Liver (tissue), 9 donors: ENCODE data around the gene COL5A1. TPM values are rescaled to one million over a fixed set of nuclear protein-coding genes. Genes with fewer than 3 reads are reported as not detected.

ENCODE experiments used
- DNase-seq: peaks from one replicate; pipeline ENCODE4 v3.0.0-alpha.2; 2017; ENCODE audit warnings: low spot score
- H3K27ac ChIP-seq, 2 donors: one replicate each; pipeline ENCODE4 v1.7.0; 2013; ENCODE audit warnings: inconsistent platforms in 2 of 2, low read length in 2 of 2, control low read depth in 1 of 2, low read depth in 1 of 2, mild to moderate bottlenecking in 1 of 2
- H3K27me3 ChIP-seq, 4 donors: one replicate each; pipeline versions ENCODE4 v1.6.1 to v1.7.0; 2013; ENCODE audit warnings: low read length in 3 of 4, inconsistent platforms in 1 of 4, mild to moderate bottlenecking in 1 of 4, moderate library complexity in 1 of 4; ENCODE audit not compliant: control insufficient read depth in 4 of 4, insufficient read depth in 4 of 4
- H3K36me3 ChIP-seq, 4 donors: one replicate each; pipeline versions ENCODE4 v1.6.1 to v1.7.0; 2013; ENCODE audit warnings: low read length in 3 of 4, mild to moderate bottlenecking in 3 of 4, low read depth in 1 of 4, moderate library complexity in 1 of 4; ENCODE audit not compliant: control insufficient read depth in 4 of 4, insufficient read depth in 3 of 4
- H3K4me1 ChIP-seq, 4 donors: one replicate each; pipeline versions ENCODE4 v1.6.1 to v1.7.0; 2013; ENCODE audit warnings: low read length in 3 of 4, mild to moderate bottlenecking in 3 of 4, moderate library complexity in 1 of 4; ENCODE audit not compliant: control insufficient read depth in 4 of 4, insufficient read depth in 4 of 4
- H3K4me3 ChIP-seq, 3 donors: one replicate each; pipeline versions ENCODE4 v1.6.1 to v1.7.0; 2013; ENCODE audit warnings: low read length in 3 of 3, control low read depth in 1 of 3, low read depth in 1 of 3, mild to moderate bottlenecking in 1 of 3
- H3K9ac ChIP-seq, 2 donors: one replicate each; pipeline ENCODE4 v1.7.0; 2013; ENCODE audit warnings: low read length in 2 of 2, mild to moderate bottlenecking in 2 of 2, moderate library complexity in 2 of 2, control low read depth in 1 of 2, low read depth in 1 of 2
- H3K9me3 ChIP-seq, 4 donors: one replicate each; pipeline versions ENCODE4 v1.6.1 to v1.7.0; 2013; ENCODE audit warnings: low read length in 3 of 4; ENCODE audit not compliant: control insufficient read depth in 4 of 4
- EGR1 ChIP-seq, 2 donors: IDR thresholded peaks; 2 replicates each; pipeline ENCODE4 v1.6.1; 2016 to 2018; ENCODE audit warnings: antibody characterized with exemption in 2 of 2, low read depth in 2 of 2
- FOXA1 ChIP-seq: IDR thresholded peaks from 2 replicates; pipeline ENCODE4 v1.6.1; 2016; ENCODE audit warnings: antibody characterized with exemption
- FOXA2 ChIP-seq: IDR thresholded peaks from 2 replicates; pipeline ENCODE4 v1.6.1; 2016; ENCODE audit warnings: antibody characterized with exemption
- GABPA ChIP-seq, 2 donors: IDR thresholded peaks in 1 of 2; conservative IDR thresholded peaks in 1 of 2; 2 replicates each; pipeline ENCODE4 v1.6.1; 2016; ENCODE audit warnings: antibody characterized with exemption in 2 of 2, mild to moderate bottlenecking in 1 of 2, moderate library complexity in 1 of 2
- HNF4A ChIP-seq, 2 donors: conservative IDR thresholded peaks; 2 replicates each; pipeline ENCODE4 v1.6.1; 2016; ENCODE audit warnings: antibody characterized with exemption in 2 of 2, mild to moderate bottlenecking in 2 of 2
- HNF4G ChIP-seq: IDR thresholded peaks from 2 replicates; pipeline ENCODE4 v1.6.1; 2016; ENCODE audit warnings: antibody characterized with exemption
- NR2F2 ChIP-seq: IDR thresholded peaks from 2 replicates; pipeline ENCODE4 v1.6.1; 2016; ENCODE audit warnings: antibody characterized with exemption
- RAD21 ChIP-seq, 2 donors: IDR thresholded peaks; 2 replicates each; pipeline ENCODE4 v1.6.1; 2016; ENCODE audit warnings: antibody characterized with exemption in 2 of 2, mild to moderate bottlenecking in 2 of 2
- REST ChIP-seq: IDR thresholded peaks from 2 replicates; pipeline ENCODE4 v1.6.1; 2016; ENCODE audit warnings: antibody characterized with exemption, mild to moderate bottlenecking
- RXRA ChIP-seq, 2 donors: IDR thresholded peaks; 2 replicates each; pipeline ENCODE4 v1.6.1; 2017 to 2018; ENCODE audit warnings: antibody characterized with exemption in 2 of 2, mild to moderate bottlenecking in 1 of 2
- SP1 ChIP-seq: IDR thresholded peaks from 2 replicates; pipeline ENCODE4 v1.6.1; 2018; ENCODE audit warnings: antibody characterized with exemption, mild to moderate bottlenecking
- TAF1 ChIP-seq: conservative IDR thresholded peaks from 2 replicates; pipeline ENCODE4 v1.6.1; 2016; ENCODE audit warnings: antibody characterized with exemption, mild to moderate bottlenecking
- YY1 ChIP-seq: IDR thresholded peaks from 2 replicates; pipeline ENCODE4 v1.6.1; 2016; ENCODE audit warnings: antibody characterized with exemption, mild to moderate bottlenecking
- ZBTB33 ChIP-seq: IDR thresholded peaks from 2 replicates; pipeline ENCODE4 v1.6.1; 2016; ENCODE audit warnings: antibody characterized with exemption
- WGBS: extraction: QIAGEN DNeasy Blood & Tissue Kit; methylation state at CpG from one replicate; pipeline ENCODE4 v1.1.7; 2013; 5-methylcytosine and 5-hydroxymethylcytosine counted together
- polyA plus RNA-seq, 2 donors: library from polyadenylated mRNA; stranded (reverse) in 1 of 2; unstranded in 1 of 2; fragments of 200-250 nt in 1 of 2; fragments of >200 nt in 1 of 2; fragmentation: Nextera tagmentation in 1 of 2; extraction: Ambion mirVana in 1 of 2; gene quantifications; one replicate each; pipeline versions ENCODE4 v1.2.1 to v1.2.3, GENCODE V29; 2013 to 2015
- total RNA-seq, 2 donors: library from RNA; depleted of rRNA; stranded (reverse); fragments of >200 nt; gene quantifications; one replicate each; pipeline ENCODE4 v1.2.3, GENCODE V29; 2014
- TF ChIP-seq, protein P1 (sequence below): IDR thresholded peaks from 2 replicates; pipeline ENCODE4 v1.6.1; 2016; ENCODE audit warnings: antibody characterized with exemption
- TF ChIP-seq, protein P2 (sequence below): IDR thresholded peaks from 2 replicates; pipeline ENCODE4 v1.6.1; 2016; ENCODE audit warnings: antibody characterized with exemption
- donor health status: healthy.
- donor health status: healthy.
- donor health status: healthy.
- donor health status: healthy.
- donor health status: healthy.

COL5A1 gene
- total and polyA plus RNA-seq, 4 donors: 0.67 to 15.6 (median 11.2) TPM

- Histone ChIP-seq H3K36me3 (no peaks in the 10 kb centered on the region), H3K9ac (no peak overlapping the region), H3K4me3 (no peak overlapping the region), H3K9me3 (peaks cover 3 to 8% (median 7%) of the 10 kb centered on the region in 4 donors), H3K4me1 (no peaks in the 10 kb centered on the region), H3K27me3 (peaks cover 0 to 3% (median 0%) of the 10 kb centered on the region in 4 donors), H3K27ac (peak overlapping the region in 1 of 2 donors; percentile 20)
- DNase-seq: no peak
- TF ChIP-seq RXRA (IDR thresholded peaks at IDR 0.05) (no peak), TAF1 (no peak), HNF4G (no peak), NR2F2 (no peak), SP1 (no peak), GABPA (IDR thresholded peaks at IDR 0.05 in 1 of 2, conservative IDR thresholded peaks at IDR 0.05 in 1 of 2) (no peak), ZBTB33 (no peak), RAD21 (IDR thresholded peaks at IDR 0.05) (no peak), YY1 (no peak), FOXA2 (no peak)
- TF ChIP-seq, protein P1, sequence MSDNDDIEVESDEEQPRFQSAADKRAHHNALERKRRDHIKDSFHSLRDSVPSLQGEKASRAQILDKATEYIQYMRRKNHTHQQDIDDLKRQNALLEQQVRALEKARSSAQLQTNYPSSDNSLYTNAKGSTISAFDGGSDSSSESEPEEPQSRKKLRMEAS: no peak
- WGBS: 68% methylated on average over 17 of the region's 17 CpGs
These were observed 37.3 kb downstream of the COL5A1 start for GRCh38 chr9:134678666-134679443.

DNA sequence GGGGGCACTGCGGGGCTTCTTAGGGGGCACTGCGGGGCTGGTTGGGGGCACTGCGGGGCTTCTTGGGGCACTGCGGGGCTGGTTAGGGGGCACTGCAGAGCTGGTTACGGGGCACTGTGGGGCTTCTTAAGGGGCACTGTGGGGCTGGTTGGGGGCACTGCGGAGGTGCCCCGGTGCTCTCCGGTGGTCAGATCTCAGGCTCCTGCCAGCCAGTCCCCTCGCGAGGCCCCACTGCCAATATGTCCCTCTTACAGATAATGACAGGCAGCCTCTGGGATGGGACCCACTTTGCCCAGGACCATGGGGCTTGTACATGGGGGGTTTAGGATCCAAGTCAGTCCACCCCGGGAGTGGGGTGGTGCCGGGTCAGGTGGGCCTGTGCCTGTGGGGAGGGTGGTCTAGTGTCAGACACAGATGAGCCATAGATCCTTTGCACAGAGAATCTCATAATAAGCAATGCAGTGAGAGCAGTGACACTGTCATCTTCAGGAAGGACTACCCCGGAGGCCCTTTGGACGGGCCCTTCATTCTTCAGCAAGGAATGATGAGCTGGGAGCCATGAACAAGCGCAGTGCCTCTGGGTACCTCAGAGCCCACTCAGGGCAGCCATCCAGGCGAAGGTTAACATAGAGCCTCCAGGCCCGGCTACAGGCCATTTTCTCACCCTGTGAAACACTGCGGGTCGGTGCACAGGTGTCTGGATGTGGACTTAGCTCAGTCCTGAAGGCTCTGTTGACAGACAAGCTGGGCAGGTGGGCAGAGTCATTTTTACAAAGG, 38.2 kb downstream of the COL5A1 start:
- 83% methylated on average over 19 of the region's 19 CpGs for WGBS
- Histone ChIP-seq H3K9me3 (peaks cover 3 to 8% (median 4%) of the 10 kb centered on the region in 4 donors), H3K4me1 (no peaks in the 10 kb centered on the region), H3K27ac (peak overlapping the region in 1 of 2 donors; percentile 12), H3K27me3 (peaks cover 0 to 3% (median 0%) of the 10 kb centered on the region in 4 donors), H3K4me3 (no peak overlapping the region), H3K9ac (no peak overlapping the region), H3K36me3 (no peaks in the 10 kb centered on the region)
- TF ChIP-seq GABPA (IDR thresholded peaks at IDR 0.05 in 1 of 2, conservative IDR thresholded peaks at IDR 0.05 in 1 of 2) (no peak), FOXA1 (no peak), HNF4A (conservative IDR thresholded peaks at IDR 0.05) (no peak), NR2F2 (no peak), ZBTB33 (no peak), EGR1 (IDR thresholded peaks at IDR 0.05; ENCODE audit: low read depth in 2 of 2) (no peak), FOXA2 (no peak), RAD21 (IDR thresholded peaks at IDR 0.05) (no peak), REST (no peak), RXRA (IDR thresholded peaks at IDR 0.05) (no peak)
- TF ChIP-seq, protein P1: no peak
- TF ChIP-seq, protein P2, sequence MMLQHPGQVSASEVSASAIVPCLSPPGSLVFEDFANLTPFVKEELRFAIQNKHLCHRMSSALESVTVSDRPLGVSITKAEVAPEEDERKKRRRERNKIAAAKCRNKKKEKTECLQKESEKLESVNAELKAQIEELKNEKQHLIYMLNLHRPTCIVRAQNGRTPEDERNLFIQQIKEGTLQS: no peak
- no peak for DNase-seq
